ENCODE measurements around the gene GALNT12.

The GALNT12 gene

DNA sequence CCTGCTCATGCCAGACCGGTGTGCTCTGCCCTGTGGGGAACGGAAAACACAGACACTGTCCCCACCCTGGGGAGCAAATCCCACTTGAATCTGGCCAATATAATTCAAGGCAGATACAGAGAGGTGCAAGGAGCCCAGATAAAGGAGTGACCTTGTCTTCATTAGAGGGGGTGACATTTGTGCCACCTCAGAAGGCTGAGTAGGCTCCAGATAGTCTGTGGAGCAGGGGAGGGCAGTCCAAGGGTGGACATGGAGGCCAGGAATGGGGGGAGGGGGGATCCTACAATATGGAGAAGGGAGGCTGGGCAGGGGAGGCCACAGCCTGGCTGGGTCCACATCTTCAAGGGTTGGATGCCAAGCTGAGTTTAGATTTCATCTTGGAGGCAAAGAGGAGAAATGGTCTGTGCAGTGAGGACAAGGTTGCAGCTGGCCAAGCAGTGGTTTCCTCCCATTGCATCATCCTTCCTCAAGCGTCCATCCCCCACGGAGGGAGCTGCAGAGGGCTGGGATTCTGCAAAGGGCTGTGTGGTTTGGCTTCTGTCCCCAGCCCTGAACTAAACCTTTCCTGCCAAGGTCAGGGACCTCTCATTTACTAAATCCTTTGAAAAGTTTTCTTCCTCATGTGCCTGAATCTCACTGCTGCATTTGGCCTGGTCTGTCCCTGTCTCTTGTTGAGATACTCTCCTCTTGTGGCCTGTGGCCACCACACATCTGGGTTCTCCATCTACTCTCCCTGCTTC is 60.1 kb downstream of the GALNT12 start:
- Histone ChIP-seq H3K4me3 (ENCODE audit: insufficient read depth, low read depth, low read length) (no peak overlapping the region), H3K4me1 (ENCODE audit: control insufficient read depth, insufficient read depth, low read length) (no peaks in the 10 kb centered on the region), H3K27ac (ENCODE audit: insufficient read depth, low read depth, low read length, poor library complexity, severe bottlenecking) (no peak overlapping the region), H3K27me3 (ENCODE audit: control insufficient read depth, insufficient read depth, low read length, poor library complexity, severe bottlenecking) (no peaks in the 10 kb centered on the region), H3K9me3 (ENCODE audit: control insufficient read depth, low read length) (peaks cover 3% of the 10 kb centered on the region), H3K36me3 (ENCODE audit: control insufficient read depth, insufficient read depth, low read length) (no peaks in the 10 kb centered on the region)
- 76 to 86% methylated on average over 4 of the region's 4 CpGs for WGBS, 2 experiments

DNA sequence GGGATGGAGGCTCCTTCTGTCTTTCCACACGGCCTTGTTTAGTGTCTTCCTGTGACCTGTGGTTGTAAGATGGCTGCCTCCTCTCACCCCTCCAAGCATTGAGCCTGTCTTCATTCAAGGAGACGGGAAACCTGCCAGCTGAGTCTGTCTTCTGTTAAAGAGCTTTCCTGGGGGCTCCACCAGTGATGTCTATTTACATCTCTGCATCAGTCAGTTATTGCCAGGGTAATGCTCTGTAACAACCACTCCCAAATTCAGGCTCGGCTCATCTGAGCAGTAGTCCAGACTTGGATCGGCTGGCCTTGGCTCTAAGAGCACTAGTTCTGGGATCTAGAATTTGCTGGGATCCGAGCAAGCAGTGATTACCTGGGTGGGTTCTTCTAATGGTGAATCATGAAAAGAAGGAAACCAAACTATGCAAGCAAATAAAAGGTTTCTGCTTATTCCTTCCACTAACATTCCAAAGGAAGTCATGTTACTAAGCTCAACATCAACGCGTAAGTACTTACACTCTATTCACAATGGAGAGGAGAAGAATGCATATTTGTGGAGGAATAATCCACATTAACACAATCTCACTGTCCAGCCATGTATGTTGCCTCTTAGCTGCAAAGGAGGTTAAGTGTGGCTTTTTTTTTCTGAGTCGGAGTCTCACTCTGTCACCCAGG is 61.7 kb downstream of the GALNT12 start:
- H3K9me3 ChIP-seq (ENCODE audit: control insufficient read depth, low read length): peaks cover 3% of the 10 kb centered on the region
- no peaks in the 10 kb centered on the region for H3K27me3 ChIP-seq (ENCODE audit: control insufficient read depth, insufficient read depth, low read length, poor library complexity, severe bottlenecking)
- no peaks in the 10 kb centered on the region for H3K4me1 ChIP-seq (ENCODE audit: control insufficient read depth, insufficient read depth, low read length)
- 92 to 94% methylated on average over 6 to 8 of the region's 8 CpGs for WGBS, 2 experiments
- H3K36me3 ChIP-seq (ENCODE audit: control insufficient read depth, insufficient read depth, low read length): no peaks in the 10 kb centered on the region
- H3K4me3 ChIP-seq (ENCODE audit: insufficient read depth, low read depth, low read length): no peak overlapping the region
- no peak overlapping the region for H3K27ac ChIP-seq (ENCODE audit: insufficient read depth, low read depth, low read length, poor library complexity, severe bottlenecking)

- 84 to 88% methylated on average over 2 to 3 of the region's 3 CpGs for WGBS, 2 experiments
- H3K4me1 ChIP-seq (ENCODE audit: control insufficient read depth, insufficient read depth, low read length): no peaks in the 10 kb centered on the region
- peaks cover 3% of the 10 kb centered on the region for H3K9me3 ChIP-seq (ENCODE audit: control insufficient read depth, low read length)
- H3K27me3 ChIP-seq (ENCODE audit: control insufficient read depth, insufficient read depth, low read length, poor library complexity, severe bottlenecking): no peaks in the 10 kb centered on the region
- no peak overlapping the region for H3K4me3 ChIP-seq (ENCODE audit: insufficient read depth, low read depth, low read length)
- no peak overlapping the region for H3K27ac ChIP-seq (ENCODE audit: insufficient read depth, low read depth, low read length, poor library complexity, severe bottlenecking)
- H3K36me3 ChIP-seq (ENCODE audit: control insufficient read depth, insufficient read depth, low read length): no peaks in the 10 kb centered on the region
Observed at GRCh38 chr9:98869866-98870265, 62.4 kb downstream of the GALNT12 start.

DNA sequence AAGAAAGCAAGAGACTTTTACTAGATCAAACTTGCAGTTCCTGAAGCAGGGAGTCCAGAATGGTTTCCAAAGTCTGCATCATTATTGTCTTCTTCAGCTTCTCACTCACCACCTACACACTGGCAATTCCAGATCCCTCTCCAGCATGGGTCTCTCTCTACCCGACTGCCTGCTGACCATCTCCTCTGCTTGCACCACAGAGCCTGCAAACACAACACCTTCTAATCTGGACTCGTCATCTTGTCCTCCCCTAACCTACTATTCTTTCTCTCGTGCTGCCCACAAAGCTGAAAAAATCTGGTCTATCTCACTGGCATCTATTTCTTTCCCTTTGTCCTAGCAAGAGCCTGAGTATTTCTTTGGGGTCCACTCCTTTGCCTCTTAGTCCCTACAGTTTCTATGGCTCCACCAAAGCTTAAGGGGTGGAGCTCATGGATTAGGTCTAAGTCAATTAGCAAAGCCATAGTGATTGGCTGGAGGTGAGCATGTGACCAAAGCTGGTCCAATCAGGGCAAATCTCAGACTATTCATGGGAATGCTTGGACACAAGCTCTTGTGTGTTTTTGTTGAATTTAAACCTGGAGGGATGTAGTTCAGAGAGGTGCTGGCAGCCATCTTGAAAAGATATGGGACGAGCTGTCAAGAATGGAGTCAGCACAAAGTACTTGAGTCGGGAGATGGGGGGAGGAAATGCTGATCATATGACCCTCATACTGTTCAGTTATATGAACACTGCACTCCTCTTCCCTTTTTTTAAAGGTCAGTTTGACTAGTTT is 63.5 kb downstream of the GALNT12 start:
- H3K36me3 ChIP-seq (ENCODE audit: control insufficient read depth, insufficient read depth, low read length): no peaks in the 10 kb centered on the region
- H3K9me3 ChIP-seq (ENCODE audit: control insufficient read depth, low read length): peaks cover 3% of the 10 kb centered on the region
- H3K27me3 ChIP-seq (ENCODE audit: control insufficient read depth, insufficient read depth, low read length, poor library complexity, severe bottlenecking): no peaks in the 10 kb centered on the region
- no peaks in the 10 kb centered on the region for H3K4me1 ChIP-seq (ENCODE audit: control insufficient read depth, insufficient read depth, low read length)
- WGBS, 2 experiments: 81 to 86% methylated on average over 5 of the region's 5 CpGs
- H3K4me3 ChIP-seq (ENCODE audit: insufficient read depth, low read depth, low read length): no peak overlapping the region
- H3K27ac ChIP-seq (ENCODE audit: insufficient read depth, low read depth, low read length, poor library complexity, severe bottlenecking): no peak overlapping the region

DNA sequence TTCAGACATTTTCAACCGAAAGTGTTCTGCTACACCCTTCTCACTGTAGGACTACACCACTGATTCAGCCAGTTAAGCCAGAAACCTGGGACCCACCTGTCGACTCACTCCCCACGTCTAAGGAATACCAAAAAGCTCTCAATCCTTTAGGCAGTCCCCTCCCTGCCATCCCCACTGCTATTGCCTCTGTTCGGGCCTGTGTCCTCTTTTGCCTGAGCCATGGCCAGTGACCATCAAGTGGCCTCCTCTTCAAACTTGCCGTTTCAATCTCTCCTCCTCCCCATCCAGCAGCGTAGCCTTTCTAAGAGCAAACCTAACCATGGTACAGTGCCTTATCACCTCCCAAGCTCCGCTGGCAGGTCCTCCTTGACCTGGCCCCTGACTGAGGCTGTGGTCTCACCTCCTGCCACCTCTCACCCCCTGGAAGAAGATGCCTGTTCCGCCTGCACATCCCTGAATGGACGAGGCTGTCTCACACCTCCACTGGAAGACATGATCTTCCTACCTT is 64.1 kb downstream of the GALNT12 start:
- 81 to 82% methylated on average over 9 of the region's 9 CpGs for WGBS, 2 experiments
- H3K4me3 ChIP-seq (ENCODE audit: insufficient read depth, low read depth, low read length): no peak overlapping the region
- H3K27me3 ChIP-seq (ENCODE audit: control insufficient read depth, insufficient read depth, low read length, poor library complexity, severe bottlenecking): no peaks in the 10 kb centered on the region
- H3K4me1 ChIP-seq (ENCODE audit: control insufficient read depth, insufficient read depth, low read length): no peaks in the 10 kb centered on the region
- no peak overlapping the region for H3K27ac ChIP-seq (ENCODE audit: insufficient read depth, low read depth, low read length, poor library complexity, severe bottlenecking)
- no peaks in the 10 kb centered on the region for H3K36me3 ChIP-seq (ENCODE audit: control insufficient read depth, insufficient read depth, low read length)
- H3K9me3 ChIP-seq (ENCODE audit: control insufficient read depth, low read length): peaks cover 3% of the 10 kb centered on the region

DNA sequence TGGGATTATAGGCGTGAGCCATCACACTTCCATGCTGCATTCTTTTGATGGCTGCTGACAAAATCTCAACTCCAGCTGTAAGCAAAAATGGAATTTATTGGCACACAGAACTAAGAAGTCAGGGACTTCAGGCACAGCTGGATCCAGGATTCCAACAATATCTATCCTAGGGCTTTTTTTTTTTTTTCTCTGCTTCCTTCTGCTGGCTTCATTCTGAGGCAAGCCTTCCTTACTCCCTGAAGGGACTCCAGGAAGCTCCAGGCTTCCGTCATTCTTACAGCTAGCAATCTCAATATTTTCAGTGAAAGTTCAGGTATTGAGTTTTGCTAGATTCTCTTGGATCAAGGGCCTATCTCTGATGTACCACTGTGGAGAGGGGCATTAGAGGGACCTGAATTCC is 66.1 kb downstream of the GALNT12 start:
- Histone ChIP-seq H3K27ac (ENCODE audit: insufficient read depth, low read depth, low read length, poor library complexity, severe bottlenecking) (no peak overlapping the region), H3K9me3 (ENCODE audit: control insufficient read depth, low read length) (peaks cover 3% of the 10 kb centered on the region), H3K27me3 (ENCODE audit: control insufficient read depth, insufficient read depth, low read length, poor library complexity, severe bottlenecking) (no peaks in the 10 kb centered on the region), H3K4me1 (ENCODE audit: control insufficient read depth, insufficient read depth, low read length) (no peaks in the 10 kb centered on the region), H3K36me3 (ENCODE audit: control insufficient read depth, insufficient read depth, low read length) (no peaks in the 10 kb centered on the region), H3K4me3 (ENCODE audit: insufficient read depth, low read depth, low read length) (no peak overlapping the region)
- WGBS, 2 experiments: 89 to 100% methylated on average over 2 of the region's 2 CpGs

DNA sequence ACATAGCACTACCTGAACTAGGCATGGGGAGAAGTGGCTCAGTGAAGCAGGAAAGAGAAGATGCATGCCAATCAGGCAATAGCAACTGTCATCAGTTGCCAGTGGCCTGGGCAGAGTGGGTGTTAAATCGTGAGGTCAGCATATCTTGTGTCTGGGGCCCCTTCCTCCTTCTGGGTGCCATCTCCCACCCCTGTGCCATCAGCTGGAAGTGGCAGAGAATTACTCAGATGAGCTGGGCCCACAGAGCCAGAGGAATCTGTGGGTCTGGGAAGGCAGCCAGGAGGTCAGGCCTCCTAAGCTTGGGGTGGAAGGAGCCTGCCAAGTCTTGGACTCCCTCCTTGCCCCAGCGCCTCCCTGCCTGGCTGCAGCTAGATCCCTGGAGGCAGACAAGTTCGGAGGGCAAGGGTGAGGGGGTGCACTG is 66.5 kb downstream of the GALNT12 start:
- Histone ChIP-seq H3K4me1 (ENCODE audit: control insufficient read depth, insufficient read depth, low read length) (no peaks in the 10 kb centered on the region), H3K27me3 (ENCODE audit: control insufficient read depth, insufficient read depth, low read length, poor library complexity, severe bottlenecking) (no peaks in the 10 kb centered on the region), H3K4me3 (ENCODE audit: insufficient read depth, low read depth, low read length) (no peak overlapping the region), H3K27ac (ENCODE audit: insufficient read depth, low read depth, low read length, poor library complexity, severe bottlenecking) (no peak overlapping the region), H3K36me3 (ENCODE audit: control insufficient read depth, insufficient read depth, low read length) (no peaks in the 10 kb centered on the region), H3K9me3 (ENCODE audit: control insufficient read depth, low read length) (peaks cover 3% of the 10 kb centered on the region)
- WGBS, 2 experiments: 81 to 82% methylated on average over 3 of the region's 3 CpGs

GRCh38 chr9:98874721-98875255 is 67.3 kb downstream of the GALNT12 start:
- no peaks in the 10 kb centered on the region for H3K4me1 ChIP-seq (ENCODE audit: control insufficient read depth, insufficient read depth, low read length)
- no peaks in the 10 kb centered on the region for H3K36me3 ChIP-seq (ENCODE audit: control insufficient read depth, insufficient read depth, low read length)
- H3K27me3 ChIP-seq (ENCODE audit: control insufficient read depth, insufficient read depth, low read length, poor library complexity, severe bottlenecking): no peaks in the 10 kb centered on the region
- WGBS, 2 experiments: 78 to 82% methylated on average over 5 of the region's 5 CpGs
- no peak overlapping the region for H3K27ac ChIP-seq (ENCODE audit: insufficient read depth, low read depth, low read length, poor library complexity, severe bottlenecking)
- no peaks in the 10 kb centered on the region for H3K9me3 ChIP-seq (ENCODE audit: control insufficient read depth, low read length)
- no peak overlapping the region for H3K4me3 ChIP-seq (ENCODE audit: insufficient read depth, low read depth, low read length)

GRCh38 chr9:98875536-98875935 is 68.1 kb downstream of the GALNT12 start:
- Histone ChIP-seq H3K4me3 (ENCODE audit: insufficient read depth, low read depth, low read length) (no peak overlapping the region), H3K27me3 (ENCODE audit: control insufficient read depth, insufficient read depth, low read length, poor library complexity, severe bottlenecking) (no peaks in the 10 kb centered on the region), H3K9me3 (ENCODE audit: control insufficient read depth, low read length) (no peaks in the 10 kb centered on the region), H3K27ac (ENCODE audit: insufficient read depth, low read depth, low read length, poor library complexity, severe bottlenecking) (no peak overlapping the region), H3K36me3 (ENCODE audit: control insufficient read depth, insufficient read depth, low read length) (no peaks in the 10 kb centered on the region), H3K4me1 (ENCODE audit: control insufficient read depth, insufficient read depth, low read length) (no peaks in the 10 kb centered on the region)
- WGBS, 2 experiments: 91% methylated on average over 5 of the region's 5 CpGs

- Histone ChIP-seq H3K36me3 (ENCODE audit: control insufficient read depth, insufficient read depth, low read length) (no peaks in the 10 kb centered on the region), H3K9me3 (ENCODE audit: control insufficient read depth, low read length) (no peaks in the 10 kb centered on the region), H3K4me1 (ENCODE audit: control insufficient read depth, insufficient read depth, low read length) (no peaks in the 10 kb centered on the region), H3K27ac (ENCODE audit: insufficient read depth, low read depth, low read length, poor library complexity, severe bottlenecking) (no peak overlapping the region), H3K27me3 (ENCODE audit: control insufficient read depth, insufficient read depth, low read length, poor library complexity, severe bottlenecking) (no peaks in the 10 kb centered on the region), H3K4me3 (ENCODE audit: insufficient read depth, low read depth, low read length) (no peak overlapping the region)
- 93% methylated on average over 6 of the region's 6 CpGs for WGBS, 2 experiments
Observed at GRCh38 chr9:98877311-98877710, 69.8 kb downstream of the GALNT12 start.
